Osteoblast (primary cell): Measurements from ENCODE around the gene SLC39A11. TPM values are rescaled to one million over a fixed set of nuclear protein-coding genes. Genes with fewer than 3 reads are reported as not detected.
"Not testable (repeated sequence)": the region's sequence is repeated elsewhere in the genome, so short reads cannot be mapped to it uniquely, and the experiment has no call there.

Experiments used
- DNase-seq: peaks from one replicate; pipeline ENCODE4 v3.0.0; 2011; ENCODE audit warnings: low spot score, mixed read lengths; ENCODE audit not compliant: insufficient read length; ENCODE audit errors: missing footprints
- H2AFZ ChIP-seq: 2 replicates; pipeline ENCODE4 v1.6.0; 2011; ENCODE audit warnings: mild to moderate bottlenecking, low read length
- H3K27ac ChIP-seq: 2 replicates; pipeline ENCODE4 v1.5.1; 2011; ENCODE audit warnings: mild to moderate bottlenecking, low read depth, low read length, moderate library complexity
- H3K27me3 ChIP-seq: 2 replicates; pipeline ENCODE4 v1.6.0; 2012; ENCODE audit warnings: mild to moderate bottlenecking, control low read depth, inconsistent platforms, low read length, moderate library complexity; ENCODE audit not compliant: insufficient read depth
- H3K36me3 ChIP-seq: 2 replicates; pipeline ENCODE4 v1.5.1; 2011; ENCODE audit warnings: mild to moderate bottlenecking, low read length, control low read depth, moderate library complexity; ENCODE audit not compliant: insufficient read depth
- H3K4me1 ChIP-seq: 2 replicates; pipeline ENCODE4 v1.5.1; 2011; ENCODE audit warnings: mild to moderate bottlenecking, low read length, control low read depth, moderate library complexity; ENCODE audit not compliant: insufficient read depth
- H3K4me2 ChIP-seq: 2 replicates; pipeline ENCODE4 v1.6.0; 2011; ENCODE audit warnings: mild to moderate bottlenecking, low read length; ENCODE audit not compliant: insufficient read depth
- H3K4me3 ChIP-seq: fragments of 200-600 bp; sonication (generic); 3 replicates; pipeline ENCODE4 v1.5.1; 2012; ENCODE audit warnings: mild to moderate bottlenecking, low read length, inconsistent platforms; ENCODE audit not compliant: insufficient read depth
- H3K79me2 ChIP-seq: 2 replicates; pipeline ENCODE4 v1.6.0; 2012; ENCODE audit warnings: mild to moderate bottlenecking, low read length, control low read depth, inconsistent platforms; ENCODE audit not compliant: insufficient read depth
- H3K9me3 ChIP-seq: 2 replicates; pipeline ENCODE4 v1.5.1; 2011; ENCODE audit warnings: low read depth, low read length, control low read depth
- H4K20me1 ChIP-seq: 2 replicates; pipeline ENCODE4 v1.6.0; 2012; ENCODE audit warnings: mild to moderate bottlenecking, low read length, control low read depth; ENCODE audit not compliant: insufficient read depth
- CTCF ChIP-seq: IDR thresholded peaks from 2 replicates; pipeline ENCODE4 v1.5.1; 2011; ENCODE audit warnings: mild to moderate bottlenecking, low read depth, low read length, moderate library complexity; ENCODE audit errors: extremely low read depth
- total RNA-seq: library from RNA; depleted of rRNA; stranded (reverse); fragments of >200 nt; gene quantifications from 2 replicates; pipeline ENCODE4 v1.2.3, GENCODE V29; 2012

SLC39A11 gene
- total RNA-seq, 1 donor: 27.1 TPM

GRCh38 chr17:72639711-72640110 is 452.8 kb downstream of the SLC39A11 start:
- Histone ChIP-seq H4K20me1 (no peaks in the 10 kb centered on the region), H3K27ac (no peak overlapping the region), H3K4me2 (no peak overlapping the region), H3K4me3 (no peak overlapping the region), H3K4me1 (no peaks in the 10 kb centered on the region), H3K9me3 (no peaks in the 10 kb centered on the region), H3K36me3 (no peaks in the 10 kb centered on the region), H3K79me2 (no peaks in the 10 kb centered on the region), H3K27me3 (peaks cover 36% of the 10 kb centered on the region), H2AFZ (no peak overlapping the region)
- no peak for TF ChIP-seq CTCF
- DNase-seq: no peak

- peaks cover 39% of the 10 kb centered on the region for H3K27me3 ChIP-seq
- H3K9me3 ChIP-seq, H3K4me1 ChIP-seq, H4K20me1 ChIP-seq, H3K27ac ChIP-seq, H3K4me2 ChIP-seq, H3K4me3 ChIP-seq, H3K36me3 ChIP-seq, H3K79me2 ChIP-seq, DNase-seq, H2AFZ ChIP-seq: not testable (repeated sequence)
Observed at GRCh38 chr17:72638932-72639331, 453.6 kb downstream of the SLC39A11 start.

GRCh38 chr17:72635034-72635635 is 457.4 kb downstream of the SLC39A11 start:
- peaks cover 47% of the 10 kb centered on the region for H3K27me3 ChIP-seq
- H3K27ac ChIP-seq: no peak overlapping the region
- H3K4me1 ChIP-seq: no peaks in the 10 kb centered on the region
- no peak overlapping the region for H3K4me2 ChIP-seq
- no peaks in the 10 kb centered on the region for H3K79me2 ChIP-seq
- no peaks in the 10 kb centered on the region for H3K36me3 ChIP-seq
- TF ChIP-seq CTCF: no peak
- H2AFZ ChIP-seq: no peak overlapping the region
- DNase-seq: no peak
- H3K4me3 ChIP-seq: no peak overlapping the region
- no peaks in the 10 kb centered on the region for H3K9me3 ChIP-seq
- H4K20me1 ChIP-seq: no peaks in the 10 kb centered on the region

- Histone ChIP-seq H3K4me1 (no peaks in the 10 kb centered on the region), H3K9me3 (no peaks in the 10 kb centered on the region), H4K20me1 (no peaks in the 10 kb centered on the region), H3K4me3 (no peak overlapping the region), H2AFZ (no peak overlapping the region), H3K79me2 (no peaks in the 10 kb centered on the region), H3K27me3 (peaks cover 46% of the 10 kb centered on the region), H3K4me2 (no peak overlapping the region), H3K36me3 (no peaks in the 10 kb centered on the region), H3K27ac (no peak overlapping the region)
- no peak for DNase-seq
- no peak for TF ChIP-seq CTCF
Observed at GRCh38 chr17:72634621-72635020, 457.9 kb downstream of the SLC39A11 start.
